Gastrocnemius medialis (tissue), 4 donors: ENCODE measurements around the gene RRAD.

Experiments
- POLR2A ChIP-seq, 2 donors: fragments of 450-650 bp; IDR thresholded peaks; one replicate each; pipeline ENCODE4 v1.6.1; 2017; ENCODE audit warnings: antibody characterized with exemption in 2 of 2, mild to moderate bottlenecking in 2 of 2, moderate library complexity in 2 of 2
- TF ChIP-seq, protein P1 (sequence below), 5 experiments: fragments of 450-650 bp in 3 of 5; fragments of 200-600 bp in 2 of 5; sonication (generic) in 2 of 5; IDR thresholded peaks in 4 of 5; conservative IDR thresholded peaks in 1 of 5; 1 replicate in 4 of 5; 2 replicates in 1 of 5; pipeline ENCODE4 v1.5.1; 2016 to 2019; ENCODE audit warnings: antibody characterized with exemption in 5 of 5, mild to moderate bottlenecking in 3 of 5, moderate library complexity in 3 of 5

- TF ChIP-seq, protein P1, sequence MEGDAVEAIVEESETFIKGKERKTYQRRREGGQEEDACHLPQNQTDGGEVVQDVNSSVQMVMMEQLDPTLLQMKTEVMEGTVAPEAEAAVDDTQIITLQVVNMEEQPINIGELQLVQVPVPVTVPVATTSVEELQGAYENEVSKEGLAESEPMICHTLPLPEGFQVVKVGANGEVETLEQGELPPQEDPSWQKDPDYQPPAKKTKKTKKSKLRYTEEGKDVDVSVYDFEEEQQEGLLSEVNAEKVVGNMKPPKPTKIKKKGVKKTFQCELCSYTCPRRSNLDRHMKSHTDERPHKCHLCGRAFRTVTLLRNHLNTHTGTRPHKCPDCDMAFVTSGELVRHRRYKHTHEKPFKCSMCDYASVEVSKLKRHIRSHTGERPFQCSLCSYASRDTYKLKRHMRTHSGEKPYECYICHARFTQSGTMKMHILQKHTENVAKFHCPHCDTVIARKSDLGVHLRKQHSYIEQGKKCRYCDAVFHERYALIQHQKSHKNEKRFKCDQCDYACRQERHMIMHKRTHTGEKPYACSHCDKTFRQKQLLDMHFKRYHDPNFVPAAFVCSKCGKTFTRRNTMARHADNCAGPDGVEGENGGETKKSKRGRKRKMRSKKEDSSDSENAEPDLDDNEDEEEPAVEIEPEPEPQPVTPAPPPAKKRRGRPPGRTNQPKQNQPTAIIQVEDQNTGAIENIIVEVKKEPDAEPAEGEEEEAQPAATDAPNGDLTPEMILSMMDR (IDR thresholded peaks at IDR 0.05 in 4 of 5, conservative IDR thresholded peaks at IDR 0.05 in 1 of 5) = no peak
- no peak for TF ChIP-seq POLR2A (IDR thresholded peaks at IDR 0.05)
Measured at GRCh38 chr16:66970775-66971720, 45.7 kb upstream of the RRAD start.
